RWPE1 (cell line): Measurements from ENCODE around the gene TMEM135.

ENCODE experiments used
- CTCF ChIA-PET: fragments of 350-600 bp; sonication (Branson Sonifier 250); formaldehyde crosslinking; extraction: SDS; loops from one replicate; lab custom pipeline; 2021; lab: Yijun Ruan, JAX
- POLR2A ChIA-PET: fragments of 400-600 bp; formaldehyde crosslinking; extraction: SDS; loops from one replicate; lab custom pipeline; 2020; ENCODE audit warnings: antibody characterized with exemption; ENCODE audit not compliant: low non-redundant PET; lab: Yijun Ruan, JAX
- DNase-seq: peaks from one replicate; pipeline ENCODE4 v3.0.0; 2012; ENCODE audit warnings: low spot score
- H3K27ac ChIP-seq: fragments of 450-650 bp; 2 replicates; pipeline ENCODE4 v1.5.1; 2017
- TF ChIP-seq, protein P1 (sequence below): fragments of 450-650 bp; conservative IDR thresholded peaks from 2 replicates; pipeline ENCODE4 v1.5.1; 2017; ENCODE audit warnings: low read depth, mild to moderate bottlenecking

Gene TMEM135

DNA sequence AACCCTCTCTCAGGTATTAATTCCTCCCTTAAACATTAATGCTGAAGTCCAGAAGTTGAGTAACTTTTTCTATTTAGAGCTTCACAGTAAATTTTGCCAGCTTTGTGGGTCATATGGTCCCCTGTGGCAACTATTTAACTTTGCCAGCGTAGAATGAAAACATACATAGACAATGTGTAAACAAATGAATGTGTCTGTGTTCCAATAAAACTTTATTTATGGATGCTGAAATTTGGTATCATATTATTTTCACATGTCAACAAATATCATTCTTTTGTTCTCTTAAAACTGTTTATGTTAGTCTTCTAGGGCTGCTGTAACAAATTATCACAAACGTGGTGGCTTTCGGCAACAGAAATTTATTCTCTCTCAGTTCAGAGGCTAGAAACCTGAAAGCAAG is 85.1 kb downstream of the TMEM135 start:
- ChIA-PET POLR2A (no interaction called here), CTCF (interaction anchor here (0.6 kb wide), 1 partner anchor 127 kb away, joined by 3 read pairs; no protein-coding TSS in a partner anchor)
- no peak for DNase-seq

DNA sequence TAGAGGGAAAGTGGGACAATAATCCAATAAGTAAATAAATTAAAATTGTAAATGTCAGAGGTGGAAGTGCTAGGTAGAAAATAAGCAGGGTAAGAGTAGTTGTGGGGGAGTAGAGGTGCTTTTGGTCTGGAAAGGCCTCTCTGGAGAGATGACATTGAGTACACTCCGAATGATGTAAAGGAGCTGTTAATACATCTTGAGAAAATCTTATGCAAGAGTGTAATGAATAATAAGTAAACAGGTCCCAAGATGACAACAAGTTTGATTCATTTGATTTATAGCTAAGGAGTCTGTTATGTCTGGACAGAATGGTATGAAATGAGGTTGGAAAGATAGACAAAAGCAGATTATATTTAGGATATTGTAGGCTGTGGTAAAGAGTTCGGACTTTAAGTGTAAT is 87.5 kb downstream of the TMEM135 start:
- ChIA-PET CTCF (interaction anchor here (0.7 kb wide), 1 partner anchor 16 kb away, joined by 3 read pairs; no protein-coding TSS in a partner anchor), POLR2A (no interaction called here)
- peak; percentile 16 for DNase-seq
- H3K27ac ChIP-seq: no peak overlapping the region
- TF ChIP-seq, protein P1, sequence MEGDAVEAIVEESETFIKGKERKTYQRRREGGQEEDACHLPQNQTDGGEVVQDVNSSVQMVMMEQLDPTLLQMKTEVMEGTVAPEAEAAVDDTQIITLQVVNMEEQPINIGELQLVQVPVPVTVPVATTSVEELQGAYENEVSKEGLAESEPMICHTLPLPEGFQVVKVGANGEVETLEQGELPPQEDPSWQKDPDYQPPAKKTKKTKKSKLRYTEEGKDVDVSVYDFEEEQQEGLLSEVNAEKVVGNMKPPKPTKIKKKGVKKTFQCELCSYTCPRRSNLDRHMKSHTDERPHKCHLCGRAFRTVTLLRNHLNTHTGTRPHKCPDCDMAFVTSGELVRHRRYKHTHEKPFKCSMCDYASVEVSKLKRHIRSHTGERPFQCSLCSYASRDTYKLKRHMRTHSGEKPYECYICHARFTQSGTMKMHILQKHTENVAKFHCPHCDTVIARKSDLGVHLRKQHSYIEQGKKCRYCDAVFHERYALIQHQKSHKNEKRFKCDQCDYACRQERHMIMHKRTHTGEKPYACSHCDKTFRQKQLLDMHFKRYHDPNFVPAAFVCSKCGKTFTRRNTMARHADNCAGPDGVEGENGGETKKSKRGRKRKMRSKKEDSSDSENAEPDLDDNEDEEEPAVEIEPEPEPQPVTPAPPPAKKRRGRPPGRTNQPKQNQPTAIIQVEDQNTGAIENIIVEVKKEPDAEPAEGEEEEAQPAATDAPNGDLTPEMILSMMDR: no peak

More for the DNA sequence above, 85.1 kb downstream of the TMEM135 start:
- no peak overlapping the region for H3K27ac ChIP-seq
- TF ChIP-seq, protein P1: no peak

DNA sequence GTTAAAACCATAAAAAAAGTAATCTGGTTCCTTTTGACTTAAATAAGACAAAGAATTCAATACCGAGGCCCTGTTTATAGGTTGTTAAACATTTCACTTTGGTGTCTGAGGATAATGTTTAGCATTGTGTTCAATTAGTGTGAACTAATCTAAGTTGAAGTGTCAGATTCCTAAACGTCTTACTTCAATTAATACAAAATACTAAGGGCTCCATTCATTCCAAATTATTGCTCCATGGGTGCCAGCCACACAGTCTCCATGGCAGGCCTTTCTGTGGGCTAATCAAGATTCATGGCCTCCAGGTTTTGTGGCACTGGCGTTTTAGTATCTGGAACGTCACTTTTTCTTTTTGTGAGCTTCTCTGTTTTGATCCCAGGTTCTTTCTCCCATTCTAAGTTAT is 89.4 kb downstream of the TMEM135 start:
- ChIA-PET CTCF (no interaction called here), POLR2A (no interaction called here)
- H3K27ac ChIP-seq: no peak overlapping the region
- TF ChIP-seq, protein P1: no peak
- no peak for DNase-seq

DNA sequence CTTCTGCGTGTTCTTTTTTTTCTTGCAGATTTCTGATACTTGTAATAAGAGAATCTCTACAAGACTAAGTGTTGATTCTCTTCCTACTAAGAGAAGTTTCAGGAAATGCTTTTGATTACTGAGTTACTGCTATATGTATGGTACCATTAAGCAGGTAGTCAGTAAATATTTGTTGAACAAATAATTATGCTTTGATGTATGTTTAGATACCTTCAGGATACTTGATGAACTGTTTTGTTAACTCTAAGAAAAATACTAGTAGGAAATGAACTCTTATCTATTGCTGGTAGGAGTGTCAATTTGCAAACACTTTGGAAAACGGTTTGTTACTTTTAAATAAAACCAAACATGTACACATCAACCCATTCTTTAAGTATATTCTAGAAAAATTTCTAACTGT is 90.6 kb downstream of the TMEM135 start:
- TF ChIP-seq, protein P1: no peak
- H3K27ac ChIP-seq: no peak overlapping the region
- DNase-seq: no peak
- ChIA-PET CTCF (no interaction called here), POLR2A (no interaction called here)

DNA sequence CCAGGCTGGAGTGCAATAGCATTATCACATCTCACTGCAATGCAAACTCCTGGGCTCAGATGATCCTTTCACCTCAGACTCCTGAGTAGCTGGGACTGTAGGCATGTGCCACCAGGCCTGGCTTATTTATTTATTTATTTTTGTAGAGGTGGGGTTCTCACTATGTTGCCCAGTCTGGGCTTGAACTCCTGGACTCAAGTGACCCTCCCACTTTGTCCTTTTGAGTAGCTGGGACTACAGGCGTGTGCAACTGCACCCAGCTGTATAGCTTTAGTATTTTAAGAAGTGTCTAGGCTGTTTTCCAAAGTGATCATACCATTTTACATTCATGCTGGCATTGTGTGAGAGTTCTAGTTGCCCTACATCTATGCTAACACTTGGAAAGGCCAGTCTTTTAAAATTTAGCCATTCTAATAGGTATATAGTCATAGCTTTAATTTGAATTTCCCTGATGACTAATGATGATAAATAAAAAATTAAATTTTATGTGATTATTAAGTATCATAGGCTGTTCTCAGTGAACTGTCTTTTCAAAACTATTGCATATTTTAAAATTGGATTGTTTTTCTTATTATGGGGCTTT is 96.9 kb downstream of the TMEM135 start:
- TF ChIP-seq, protein P1: no peak
- H3K27ac ChIP-seq: no peak overlapping the region
- POLR2A ChIA-PET: no interaction called here
- CTCF ChIA-PET: no interaction called here
- no peak for DNase-seq

DNA sequence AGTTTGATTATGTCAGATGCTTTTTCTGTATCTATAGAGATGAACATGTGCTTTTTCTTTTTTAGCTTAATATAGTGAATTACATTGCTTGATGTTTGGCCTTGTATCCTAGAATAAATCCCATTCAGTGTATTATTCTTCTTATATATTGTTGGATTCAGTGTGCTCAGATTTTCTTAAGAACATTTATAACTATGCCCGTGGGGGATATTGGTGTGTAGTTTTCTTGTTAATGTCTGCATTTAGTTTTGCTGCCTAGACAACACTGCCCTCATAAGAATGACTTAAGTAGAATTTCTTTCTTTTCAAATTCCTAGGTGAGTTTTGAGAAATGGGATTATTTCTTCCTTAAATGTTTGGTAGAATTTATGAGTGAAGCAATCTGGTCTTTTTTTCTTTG is 98.5 kb downstream of the TMEM135 start:
- ChIA-PET CTCF (no interaction called here), POLR2A (no interaction called here)
- H3K27ac ChIP-seq: no peak overlapping the region
- no peak for DNase-seq
- TF ChIP-seq, protein P1: no peak

DNA sequence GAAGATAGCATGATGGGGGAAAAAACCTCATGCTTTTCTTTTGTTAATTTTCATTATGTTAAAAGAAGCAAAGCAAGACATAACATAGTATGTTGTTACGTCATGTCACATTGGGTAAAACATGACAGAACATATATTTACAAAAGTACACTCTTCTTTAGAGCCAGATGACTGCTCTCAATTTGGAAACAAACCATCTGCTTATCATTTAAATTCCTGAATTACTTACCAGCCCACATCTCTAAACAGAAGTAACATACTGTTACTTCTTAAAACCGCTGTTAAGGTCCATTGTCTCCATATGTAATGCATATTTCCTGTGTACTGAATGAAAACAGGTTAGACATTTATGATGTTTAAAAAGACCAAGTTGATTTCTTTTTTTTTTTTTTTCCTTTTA is 100.0 kb downstream of the TMEM135 start:
- H3K27ac ChIP-seq: no peak overlapping the region
- CTCF ChIA-PET: no interaction called here
- POLR2A ChIA-PET: no interaction called here
- TF ChIP-seq, protein P1: no peak
- no peak for DNase-seq
